HFFc6 (cell line): ENCODE measurements around the gene SKIC2. TPM values are rescaled to one million over a fixed set of nuclear protein-coding genes. Genes with fewer than 3 reads are reported as not detected.

Experiments
- DNase-seq: peaks from one replicate; pipeline ENCODE4 v3.0.0-alpha.2; 2018
- H3K27ac Mint-ChIP-seq: 2 replicates; pipeline ENCODE4 v1.8.0; 2020; ENCODE audit warnings: mild to moderate bottlenecking, mixed read lengths
- H3K27me3 Mint-ChIP-seq: 2 replicates; pipeline ENCODE4 v1.8.0; 2021; ENCODE audit warnings: mild to moderate bottlenecking, moderate library complexity, mixed read lengths; ENCODE audit not compliant: insufficient read depth
- H3K36me3 Mint-ChIP-seq: 2 replicates; pipeline ENCODE4 v1.8.0; 2021; ENCODE audit warnings: low read depth, mixed read lengths
- H3K4me1 Mint-ChIP-seq: 2 replicates; pipeline ENCODE4 v1.8.0; 2020; ENCODE audit warnings: low read depth, mixed read lengths
- H3K4me3 Mint-ChIP-seq: 2 replicates; pipeline ENCODE4 v1.8.0; 2020; ENCODE audit warnings: mild to moderate bottlenecking, moderate library complexity, mixed read lengths
- H3K9me3 Mint-ChIP-seq: 2 replicates; pipeline ENCODE4 v1.8.0; 2020; ENCODE audit warnings: mild to moderate bottlenecking, mixed read lengths
- total RNA-seq, 6 experiments: library from RNA; stranded (reverse); fragmentation: NEBNext Ultra II Directional; extraction: Animal tissue kit (Norgen Biotek cat#: 25700); gene quantifications; 2 replicates in 1 of 6; 3 replicates in 5 of 6; pipeline ENCODE4 v1.2.3, GENCODE V29; 2021
- TF ChIP-seq, protein P1 (sequence below): fragments of 200-600 bp; sonication (generic); IDR thresholded peaks from 2 replicates; pipeline ENCODE4 v1.5.0; 2021; ENCODE audit warnings: antibody characterized with exemption, mild to moderate bottlenecking

Gene SKIC2
- total RNA-seq, 6 experiments from 2014 or later: 74.0 to 83.3 (median 77.8) TPM

DNA sequence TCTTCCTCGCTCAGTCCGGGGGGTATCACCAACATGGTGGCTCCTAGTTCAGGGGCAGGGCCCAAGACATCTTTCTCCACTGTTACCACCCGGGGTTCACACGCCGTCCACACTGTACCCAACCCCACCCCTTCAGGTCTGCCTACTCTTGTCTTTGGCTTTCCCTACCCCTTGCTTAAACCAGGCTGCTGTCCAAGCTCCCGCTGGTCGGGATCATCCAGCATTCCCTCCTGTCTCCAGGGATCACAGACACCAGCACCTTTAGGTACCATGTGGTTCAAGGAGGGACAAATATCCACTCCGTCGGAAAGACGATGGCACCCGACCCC, 599 bp upstream of the SKIC2 start:
- H3K4me1 Mint-ChIP-seq: peaks cover 32% of the 10 kb centered on the region
- peak overlapping the region; percentile 94 for H3K27ac Mint-ChIP-seq
- DNase-seq: no peak
- TF ChIP-seq, protein P1, sequence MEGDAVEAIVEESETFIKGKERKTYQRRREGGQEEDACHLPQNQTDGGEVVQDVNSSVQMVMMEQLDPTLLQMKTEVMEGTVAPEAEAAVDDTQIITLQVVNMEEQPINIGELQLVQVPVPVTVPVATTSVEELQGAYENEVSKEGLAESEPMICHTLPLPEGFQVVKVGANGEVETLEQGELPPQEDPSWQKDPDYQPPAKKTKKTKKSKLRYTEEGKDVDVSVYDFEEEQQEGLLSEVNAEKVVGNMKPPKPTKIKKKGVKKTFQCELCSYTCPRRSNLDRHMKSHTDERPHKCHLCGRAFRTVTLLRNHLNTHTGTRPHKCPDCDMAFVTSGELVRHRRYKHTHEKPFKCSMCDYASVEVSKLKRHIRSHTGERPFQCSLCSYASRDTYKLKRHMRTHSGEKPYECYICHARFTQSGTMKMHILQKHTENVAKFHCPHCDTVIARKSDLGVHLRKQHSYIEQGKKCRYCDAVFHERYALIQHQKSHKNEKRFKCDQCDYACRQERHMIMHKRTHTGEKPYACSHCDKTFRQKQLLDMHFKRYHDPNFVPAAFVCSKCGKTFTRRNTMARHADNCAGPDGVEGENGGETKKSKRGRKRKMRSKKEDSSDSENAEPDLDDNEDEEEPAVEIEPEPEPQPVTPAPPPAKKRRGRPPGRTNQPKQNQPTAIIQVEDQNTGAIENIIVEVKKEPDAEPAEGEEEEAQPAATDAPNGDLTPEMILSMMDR: no peak
- no peaks in the 10 kb centered on the region for H3K9me3 Mint-ChIP-seq
- peaks cover 28% of the 10 kb centered on the region; the same call in 1 of the 2 replicates for H3K36me3 Mint-ChIP-seq
- peak overlapping the region; percentile 100 for H3K4me3 Mint-ChIP-seq
- peaks cover 5% of the 10 kb centered on the region for H3K27me3 Mint-ChIP-seq

DNA sequence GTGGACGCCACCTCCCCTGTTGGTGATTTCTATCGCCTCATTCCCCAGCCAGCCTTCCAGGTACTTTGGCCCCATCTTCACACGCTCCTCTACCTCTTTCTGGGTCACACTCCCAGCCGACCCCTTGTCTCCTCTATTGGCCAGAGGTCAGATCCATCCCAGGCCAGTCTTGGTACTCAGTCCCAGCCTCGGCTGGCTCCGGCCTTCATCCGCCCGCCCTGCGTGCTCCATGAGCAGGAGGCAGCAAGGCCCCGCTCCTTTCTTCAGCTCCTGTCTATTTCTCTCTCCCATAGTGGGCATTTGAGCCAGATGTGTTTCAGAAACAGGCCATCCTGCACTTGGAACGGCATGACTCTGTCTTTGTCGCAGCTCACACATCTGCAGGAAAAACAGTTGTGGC, 2.6 kb downstream of the SKIC2 start:
- no peaks in the 10 kb centered on the region for H3K9me3 Mint-ChIP-seq
- peaks cover 32% of the 10 kb centered on the region for H3K4me1 Mint-ChIP-seq
- DNase-seq: no peak
- peaks cover 17% of the 10 kb centered on the region for H3K36me3 Mint-ChIP-seq
- no peak overlapping the region for H3K27ac Mint-ChIP-seq
- TF ChIP-seq, protein P1: no peak
- H3K27me3 Mint-ChIP-seq: peaks cover 3% of the 10 kb centered on the region
- no peak overlapping the region for H3K4me3 Mint-ChIP-seq

DNA sequence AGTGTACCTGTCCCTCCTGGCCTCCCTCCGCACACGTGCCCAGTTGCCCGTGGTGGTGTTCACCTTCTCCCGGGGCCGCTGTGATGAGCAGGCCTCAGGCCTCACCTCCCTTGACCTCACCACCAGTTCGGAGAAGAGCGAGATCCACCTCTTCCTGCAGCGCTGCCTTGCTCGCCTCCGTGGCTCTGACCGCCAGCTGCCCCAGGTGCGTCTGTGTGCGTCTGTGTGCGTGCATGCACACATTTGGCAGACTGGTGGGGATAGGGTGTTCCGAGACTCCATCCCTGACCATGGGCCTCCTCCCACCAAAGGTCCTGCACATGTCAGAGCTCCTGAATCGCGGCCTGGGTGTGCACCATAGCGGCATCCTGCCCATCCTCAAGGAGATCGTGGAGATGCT, 4.9 kb downstream of the SKIC2 start:
- peaks cover 2% of the 10 kb centered on the region for H3K27me3 Mint-ChIP-seq
- H3K36me3 Mint-ChIP-seq: peaks cover 18% of the 10 kb centered on the region
- peaks cover 15% of the 10 kb centered on the region for H3K4me1 Mint-ChIP-seq
- H3K9me3 Mint-ChIP-seq: no peaks in the 10 kb centered on the region
- H3K27ac Mint-ChIP-seq: no peak overlapping the region
- TF ChIP-seq, protein P1: no peak
- DNase-seq: no peak
- no peak overlapping the region for H3K4me3 Mint-ChIP-seq

DNA sequence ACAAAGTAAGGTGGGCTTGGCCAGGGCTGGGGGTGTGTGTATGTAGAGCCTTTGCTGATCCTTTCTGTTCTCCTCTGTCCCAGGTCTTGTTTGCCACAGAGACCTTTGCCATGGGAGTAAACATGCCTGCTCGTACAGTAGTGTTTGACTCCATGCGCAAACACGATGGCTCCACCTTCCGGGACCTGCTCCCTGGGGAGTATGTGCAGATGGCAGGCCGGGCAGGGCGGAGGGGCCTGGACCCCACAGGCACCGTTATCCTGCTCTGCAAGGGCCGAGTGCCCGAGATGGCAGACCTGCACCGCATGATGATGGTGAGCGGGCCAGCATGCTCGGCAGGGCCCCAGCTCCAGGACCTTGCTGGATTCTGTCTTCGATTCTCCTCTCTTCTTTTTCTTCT, 6.7 kb downstream of the SKIC2 start:
- H3K27ac Mint-ChIP-seq: no peak overlapping the region
- H3K27me3 Mint-ChIP-seq: peaks cover 8% of the 10 kb centered on the region
- H3K9me3 Mint-ChIP-seq: no peaks in the 10 kb centered on the region
- H3K4me3 Mint-ChIP-seq: no peak overlapping the region
- peaks cover 19% of the 10 kb centered on the region for H3K4me1 Mint-ChIP-seq
- TF ChIP-seq, protein P1: no peak
- no peak for DNase-seq
- H3K36me3 Mint-ChIP-seq: peaks cover 31% of the 10 kb centered on the region

DNA sequence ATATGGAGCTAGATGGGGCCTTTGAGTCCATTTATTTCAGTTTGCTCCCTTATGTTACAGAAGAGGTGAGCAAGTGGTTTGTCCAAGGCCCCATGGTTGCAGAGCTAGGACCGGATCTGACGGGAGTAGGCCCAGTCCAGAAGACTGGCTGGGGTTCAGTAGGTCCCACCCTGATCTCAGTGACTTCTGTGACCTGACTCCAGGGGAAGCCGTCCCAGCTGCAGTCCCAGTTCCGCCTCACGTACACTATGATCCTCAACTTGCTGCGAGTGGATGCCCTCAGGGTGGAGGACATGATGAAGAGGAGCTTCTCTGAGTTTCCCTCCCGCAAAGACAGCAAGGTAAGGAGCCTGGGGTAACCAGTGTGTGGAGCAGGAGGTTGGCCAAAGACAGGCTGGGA, 7.5 kb downstream of the SKIC2 start:
- TF ChIP-seq, protein P1: no peak
- Mint-ChIP-seq H3K4me3 (no peak overlapping the region), H3K36me3 (peaks cover 29% of the 10 kb centered on the region), H3K4me1 (peaks cover 19% of the 10 kb centered on the region), H3K27ac (no peak overlapping the region), H3K9me3 (no peaks in the 10 kb centered on the region), H3K27me3 (peaks cover 9% of the 10 kb centered on the region)
- DNase-seq: no peak
